Esophagus squamous epithelium (tissue), 4 donors: Measurements from ENCODE around the gene GNAL.
"Not testable (repeated sequence)": the region's sequence is repeated elsewhere in the genome, so short reads cannot be mapped to it uniquely, and the experiment has no call there.

Source experiments
- CTCF ChIP-seq, 6 experiments: fragments of 450-650 bp in 4 of 6; fragments of 200-600 bp in 2 of 6; sonication (generic) in 2 of 6; IDR thresholded peaks; one replicate each; pipeline ENCODE4 v1.5.1; 2016 to 2019; ENCODE audit warnings: antibody characterized with exemption in 6 of 6, mild to moderate bottlenecking in 4 of 6, moderate library complexity in 4 of 6
- POLR2A ChIP-seq, 4 donors: fragments of 450-650 bp; IDR thresholded peaks; one replicate each; pipeline ENCODE4 v1.6.1; 2017; ENCODE audit warnings: antibody characterized with exemption in 4 of 4, mild to moderate bottlenecking in 4 of 4, moderate library complexity in 3 of 4

DNA sequence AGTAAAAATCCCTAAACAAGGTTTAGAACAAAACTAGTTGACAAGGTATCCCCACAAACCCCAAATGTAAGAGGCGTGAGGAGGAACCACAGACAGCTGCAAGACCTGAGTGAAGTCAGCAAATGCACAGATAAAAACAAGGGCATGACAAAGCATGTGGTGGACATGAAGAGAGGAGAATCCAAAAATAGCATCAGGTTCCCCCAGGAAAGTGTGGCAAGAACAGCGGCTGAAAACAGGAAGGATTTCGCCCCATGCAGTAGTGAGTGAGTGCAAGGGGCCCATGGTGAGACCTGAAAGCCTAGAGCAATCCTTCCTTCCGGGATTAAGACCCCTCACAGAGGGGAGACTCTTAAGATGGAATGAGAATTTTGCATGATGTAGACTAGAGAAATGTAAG lies 227.8 kb downstream of the GNAL start:
- TF ChIP-seq CTCF, POLR2A (IDR thresholded peaks at IDR 0.05): not testable (repeated sequence)
